Calu3 (cell line): ENCODE results near the gene PCNX1. TPM values are rescaled to one million over a fixed set of nuclear protein-coding genes. Genes with fewer than 3 reads are reported as not detected.

Source experiments
- BruUV-seq: library from RNA; stranded (reverse); fragments of 400-500 nt; replicated peaks from 2 replicates; lab custom pipeline; 2021; lab: Mats Ljungman, UMichigan
- CTCF ChIA-PET: fragments of 300-600 bp; sonication (Branson Sonifier 250); formaldehyde crosslinking; loops from one replicate; lab custom pipeline; 2022; ENCODE audit warnings: antibody characterized with exemption; lab: Charles Lee
- DNase-seq: peaks from one replicate; pipeline ENCODE4 v3.0.0; 2022
- H3K27ac Mint-ChIP-seq: one replicate; pipeline ENCODE4 v1.8.0; 2022; ENCODE audit warnings: mixed read lengths; ENCODE audit not compliant: unreplicated experiment
- H3K27me3 Mint-ChIP-seq: one replicate; pipeline ENCODE4 v1.8.0; 2022; ENCODE audit warnings: mixed read lengths; ENCODE audit not compliant: unreplicated experiment
- H3K36me3 Mint-ChIP-seq: one replicate; pipeline ENCODE4 v1.8.0; 2022; ENCODE audit warnings: mild to moderate bottlenecking, moderate library complexity, mixed read lengths; ENCODE audit not compliant: insufficient read depth, unreplicated experiment
- H3K4me1 Mint-ChIP-seq: one replicate; pipeline ENCODE4 v1.8.0; 2022; ENCODE audit warnings: mild to moderate bottlenecking, low read depth, mixed read lengths; ENCODE audit not compliant: unreplicated experiment
- H3K4me3 Mint-ChIP-seq: one replicate; pipeline ENCODE4 v1.8.0; 2022; ENCODE audit warnings: mild to moderate bottlenecking, low read depth, moderate library complexity, mixed read lengths; ENCODE audit not compliant: unreplicated experiment
- H3K9me3 Mint-ChIP-seq: one replicate; pipeline ENCODE4 v1.8.0; 2022; ENCODE audit warnings: low read depth, mixed read lengths; ENCODE audit not compliant: unreplicated experiment
- CTCF ChIP-seq: fragments of 200-600 bp; IDR thresholded peaks from one replicate; pipeline ENCODE4 v1.8.0; 2022; ENCODE audit warnings: antibody characterized with exemption; ENCODE audit not compliant: unreplicated experiment
- intact Hi-C: fragments of 100-400 bp; cut with micrococcal nuclease; formaldehyde crosslinking; loops from one replicate; pipeline ENCODE4 v1.10.0; 2022; ENCODE audit not compliant: unreplicated experiment
- total RNA-seq: library from RNA; stranded (reverse); gene quantifications from 2 replicates; pipeline ENCODE4 v1.2.3, GENCODE V29; 2022

Gene PCNX1
- total RNA-seq, 1 experiment from 2014 or later = 34.1 TPM

- Mint-ChIP-seq H3K9me3 (no peaks in the 10 kb centered on the region), H3K4me3 (no peak overlapping the region), H3K36me3 (no peaks in the 10 kb centered on the region), H3K4me1 (no peaks in the 10 kb centered on the region), H3K27me3 (peaks cover 33% of the 10 kb centered on the region), H3K27ac (no peak overlapping the region)
- CTCF ChIA-PET = no interaction called here
- intact Hi-C loops = no loop called here
- BruUV-seq = no TSS peak
- no peak for TF ChIP-seq CTCF
- no peak for DNase-seq
Observed at GRCh38 chr14:70887737-70888499, 19.3 kb upstream of the PCNX1 start.

- no peak for DNase-seq
- intact Hi-C loops = no loop called here
- Mint-ChIP-seq H3K36me3 (no peaks in the 10 kb centered on the region), H3K27ac (no peak overlapping the region), H3K9me3 (no peaks in the 10 kb centered on the region), H3K4me3 (no peak overlapping the region), H3K27me3 (peaks cover 34% of the 10 kb centered on the region), H3K4me1 (no peaks in the 10 kb centered on the region)
- CTCF ChIA-PET = no interaction called here
- no peak for TF ChIP-seq CTCF
- BruUV-seq = no TSS peak
Observed at GRCh38 chr14:70888681-70889175, 18.5 kb upstream of the PCNX1 start.

- BruUV-seq = no TSS peak
- intact Hi-C loops = no loop called here
- no peak for DNase-seq
- Mint-ChIP-seq H3K9me3 (no peaks in the 10 kb centered on the region), H3K27ac (no peak overlapping the region), H3K36me3 (no peaks in the 10 kb centered on the region), H3K4me1 (no peaks in the 10 kb centered on the region), H3K27me3 (peaks cover 43% of the 10 kb centered on the region), H3K4me3 (no peak overlapping the region)
- CTCF ChIA-PET = no interaction called here
- TF ChIP-seq CTCF = no peak
Observed at GRCh38 chr14:70889555-70889954, 17.7 kb upstream of the PCNX1 start.

- H3K27me3 Mint-ChIP-seq = peaks cover 45% of the 10 kb centered on the region
- H3K4me1 Mint-ChIP-seq = no peaks in the 10 kb centered on the region
Observed at GRCh38 chr14:70890826-70891659, 16.2 kb upstream of the PCNX1 start.

More at GRCh38 chr14:70890826-70891659, 16.2 kb upstream of the PCNX1 start:
- BruUV-seq = no TSS peak
- CTCF ChIA-PET = interaction anchor here (0.6 kb wide), 1 partner anchor 212 kb away, joined by 4 read pairs; no protein-coding TSS in a partner anchor
- Mint-ChIP-seq H3K4me3 (no peak overlapping the region), H3K9me3 (no peaks in the 10 kb centered on the region), H3K27ac (no peak overlapping the region), H3K36me3 (no peaks in the 10 kb centered on the region)
- intact Hi-C loops = no loop called here
- DNase-seq = no peak
- TF ChIP-seq CTCF = no peak
